RWPE1 (cell line): ENCODE results near the gene HELT.

Experiments used
- CTCF ChIA-PET: fragments of 350-600 bp; sonication (Branson Sonifier 250); formaldehyde crosslinking; extraction: SDS; loops from one replicate; lab custom pipeline; 2021; lab: Yijun Ruan, JAX
- POLR2A ChIA-PET: fragments of 400-600 bp; formaldehyde crosslinking; extraction: SDS; loops from one replicate; lab custom pipeline; 2020; ENCODE audit warnings: antibody characterized with exemption; ENCODE audit not compliant: low non-redundant PET; lab: Yijun Ruan, JAX
- DNase-seq: peaks from one replicate; pipeline ENCODE4 v3.0.0; 2012; ENCODE audit warnings: low spot score
- H3K27ac ChIP-seq: fragments of 450-650 bp; 2 replicates; pipeline ENCODE4 v1.5.1; 2017
- CTCF ChIP-seq: fragments of 450-650 bp; conservative IDR thresholded peaks from 2 replicates; pipeline ENCODE4 v1.5.1; 2017; ENCODE audit warnings: low read depth, mild to moderate bottlenecking

HELT gene

GRCh38 chr4:185003596-185004351 lies 14.5 kb upstream of the HELT start:
- DNase-seq, result no peak
- ChIA-PET CTCF (interaction anchor here (0.6 kb wide), 1 partner anchor 79 kb away, joined by 3 read pairs; no protein-coding TSS in a partner anchor), POLR2A (no interaction called here)
- H3K27ac ChIP-seq, result no peak overlapping the region
- TF ChIP-seq CTCF, result no peak

GRCh38 chr4:185004562-185005218 lies 13.6 kb upstream of the HELT start:
- no peak overlapping the region for H3K27ac ChIP-seq
- POLR2A ChIA-PET, result no interaction called here
- no peak for DNase-seq
- CTCF ChIA-PET, result interaction anchor here (0.5 to 1.5 kb wide), 16 partner anchors 12 to 1658 kb away, joined by 3 to 7 read pairs (median 3); partner anchors contain the start of gene SLC25A4
- no peak for TF ChIP-seq CTCF

GRCh38 chr4:185005219-185005819 lies 13.0 kb upstream of the HELT start:
- CTCF ChIA-PET, result interaction anchor here (0.5 to 1.5 kb wide), 13 partner anchors 12 to 984 kb away, joined by 3 to 7 read pairs (median 4); no protein-coding TSS in a partner anchor
- POLR2A ChIA-PET, result no interaction called here
- DNase-seq, result peak; percentile 74
- H3K27ac ChIP-seq, result no peak overlapping the region
- peak; percentile 93 for TF ChIP-seq CTCF

DNA sequence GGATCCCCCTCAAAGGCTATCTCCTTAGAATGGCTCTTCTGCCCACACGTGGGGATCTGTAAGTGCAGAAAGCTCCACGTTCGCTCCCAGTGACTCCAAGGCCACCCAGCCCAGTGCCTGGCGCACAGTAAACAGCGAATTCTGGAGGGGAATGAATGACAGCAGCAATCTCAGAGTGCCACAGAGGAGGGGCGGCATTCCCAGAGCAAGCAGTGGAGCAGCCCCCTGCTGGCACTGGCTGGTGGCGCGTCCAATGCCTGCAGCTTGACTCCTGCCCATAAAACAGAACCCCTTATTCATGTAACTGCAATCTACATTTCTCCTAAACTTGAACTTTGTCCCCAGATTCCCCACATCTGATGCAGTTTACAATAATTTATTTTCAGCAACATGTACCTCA lies 6.9 kb upstream of the HELT start:
- ChIA-PET POLR2A (interaction anchor here (0.6 kb wide), 1 partner anchor 143 kb away, joined by 5 read pairs; no protein-coding TSS in a partner anchor), CTCF (interaction anchor here (0.6 to 1.2 kb wide), 2 partner anchors 63 to 1026 kb away, joined by 3 read pairs; no protein-coding TSS in a partner anchor)
- TF ChIP-seq CTCF, result peak; percentile 61
- H3K27ac ChIP-seq, result no peak overlapping the region
- no peak for DNase-seq

GRCh38 chr4:185013417-185014125 lies 4.7 kb upstream of the HELT start:
- no peak overlapping the region for H3K27ac ChIP-seq
- CTCF ChIA-PET, result interaction anchor here (0.6 to 0.7 kb wide), 3 partner anchors 189 to 1167 kb away, joined by 3 read pairs; no protein-coding TSS in a partner anchor
- no peak for DNase-seq
- POLR2A ChIA-PET, result no interaction called here
- no peak for TF ChIP-seq CTCF

DNA sequence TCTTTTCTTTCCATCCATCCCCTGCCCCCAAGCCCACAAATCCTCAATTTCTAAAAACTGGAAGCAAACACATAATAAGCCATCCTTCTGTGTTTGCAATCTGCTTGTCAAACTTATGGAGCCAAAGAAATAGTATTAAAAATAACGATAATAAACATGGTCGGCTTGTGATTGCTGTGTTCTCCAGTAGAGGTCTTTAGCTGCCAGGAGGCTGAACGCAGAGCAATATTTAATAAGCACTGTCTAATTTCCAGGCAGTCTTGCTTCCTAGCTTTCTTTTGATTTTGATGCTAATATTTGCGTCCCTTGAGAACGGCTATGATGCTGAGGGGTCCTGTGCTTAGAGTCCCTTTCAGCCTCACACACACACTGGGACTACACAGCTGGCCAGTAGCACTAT lies 3.2 kb upstream of the HELT start:
- CTCF ChIA-PET, result interaction anchor here (0.6 kb wide), 1 partner anchor 552 kb away, joined by 3 read pairs; no protein-coding TSS in a partner anchor
- no peak overlapping the region for H3K27ac ChIP-seq
- POLR2A ChIA-PET, result no interaction called here
- no peak for DNase-seq
- no peak for TF ChIP-seq CTCF
